GM23248 (cell line): Measurements from ENCODE around the gene DCLRE1B. TPM values are rescaled to one million over a fixed set of nuclear protein-coding genes. Genes with fewer than 3 reads are reported as not detected.
A peak's percentile ranks its signal among the peaks of the same experiment; 100 is the strongest.

Experiments
- DNase-seq: peaks from one replicate; pipeline ENCODE4 v3.0.0-alpha.2; 2015
- H2AFZ ChIP-seq: fragments of 200-600 bp; sonication (generic); 2 replicates; pipeline ENCODE4 v1.6.1; 2016; ENCODE audit warnings: antibody characterized with exemption
- H3F3A ChIP-seq: fragments of 200-600 bp; sonication (generic); 2 replicates; pipeline ENCODE4 v1.6.1; 2016; ENCODE audit warnings: mild to moderate bottlenecking, antibody characterized with exemption, mixed run types; ENCODE audit not compliant: insufficient read depth
- H3K27ac ChIP-seq: fragments of 200-600 bp; sonication (generic); 2 replicates; pipeline ENCODE4 v1.5.1; 2016; ENCODE audit warnings: mild to moderate bottlenecking
- H3K27me3 ChIP-seq: fragments of 200-600 bp; sonication (generic); replicated peaks from 2 replicates; pipeline ENCODE4 v1.6.1; 2016; ENCODE audit warnings: mild to moderate bottlenecking; ENCODE audit not compliant: insufficient read depth
- H3K36me3 ChIP-seq: fragments of 200-600 bp; sonication (generic); 2 replicates; pipeline ENCODE4 v1.6.1; 2016; ENCODE audit warnings: low read depth, mild to moderate bottlenecking
- H3K4me1 ChIP-seq: fragments of 200-600 bp; sonication (generic); 2 replicates; pipeline ENCODE4 v1.6.1; 2016; ENCODE audit warnings: mild to moderate bottlenecking; ENCODE audit not compliant: insufficient read depth
- H3K4me2 ChIP-seq: fragments of 200-600 bp; sonication (generic); one replicate; pipeline ENCODE4 v1.6.1; 2016; ENCODE audit warnings: mild to moderate bottlenecking; ENCODE audit not compliant: unreplicated experiment
- H3K4me3 ChIP-seq: fragments of 200-600 bp; sonication (generic); 2 replicates; pipeline ENCODE4 v1.5.1; 2016; ENCODE audit warnings: mild to moderate bottlenecking
- H3K79me2 ChIP-seq: fragments of 200-600 bp; sonication (generic); 2 replicates; pipeline ENCODE4 v1.6.1; 2016; ENCODE audit warnings: mild to moderate bottlenecking; ENCODE audit not compliant: insufficient read depth
- H3K9ac ChIP-seq: fragments of 200-600 bp; sonication (generic); 2 replicates; pipeline ENCODE4 v1.6.1; 2016; ENCODE audit warnings: mild to moderate bottlenecking
- H3K9me2 ChIP-seq: fragments of 200-600 bp; sonication (generic); 2 replicates; pipeline ENCODE4 v1.6.1; 2016; ENCODE audit warnings: mixed run types, mild to moderate bottlenecking, moderate library complexity; ENCODE audit not compliant: insufficient read depth
- H3K9me3 ChIP-seq: fragments of 200-600 bp; sonication (generic); one replicate; pipeline ENCODE4 v1.6.1; 2017; ENCODE audit warnings: low read depth
- H4K20me1 ChIP-seq: fragments of 200-600 bp; sonication (generic); 2 replicates; pipeline ENCODE4 v1.6.0; 2016; ENCODE audit not compliant: insufficient read depth
- EZH2 ChIP-seq: fragments of 200-600 bp; sonication (generic); IDR thresholded peaks from 2 replicates; pipeline ENCODE4 v1.6.1; 2018; ENCODE audit warnings: antibody characterized with exemption, mild to moderate bottlenecking; ENCODE audit not compliant: insufficient read depth, poor library complexity, severe bottlenecking
- EZH2phosphoT487 ChIP-seq: fragments of 200-600 bp; sonication (generic); IDR thresholded peaks from 2 replicates; pipeline ENCODE4 v1.6.1; 2018; ENCODE audit warnings: antibody characterized with exemption, moderate library complexity, mild to moderate bottlenecking, low read depth; ENCODE audit not compliant: insufficient read depth
- WGBS, 2 experiments: methylation state at CpG; one replicate each; pipeline ENCODE4 v1.1.6; 2015 to 2017; ENCODE audit warnings: low lambda C conversion rate in 2 of 2, low coverage in 1 of 2; ENCODE audit errors: missing lambda C conversion rate in 2 of 2; 5-methylcytosine and 5-hydroxymethylcytosine counted together
- in situ Hi-C: fragments of 300-500 bp; cut with MboI; formaldehyde crosslinking; loops from 2 replicates; pipeline ENCODE4 v1.15.0; 2020
- polyA plus RNA-seq: library from polyadenylated mRNA; unstranded; fragments of >200 nt; fragmentation: Nextera tagmentation; extraction: Ambion mirVana; gene quantifications from 2 replicates; pipeline ENCODE4 v1.2.1, GENCODE V29; 2016
- total RNA-seq: library from RNA; depleted of rRNA; stranded (reverse); fragments of >200 nt; shearing (Covaris generic); gene quantifications from 2 replicates; pipeline ENCODE4 v1.2.3, GENCODE V29; 2014

DCLRE1B gene
- total and polyA plus RNA-seq, 2 experiments from 2014 or later: 6.5 to 6.9 TPM

GRCh38 chr1:113943028-113943811 is 38.1 kb downstream of the DCLRE1B start:
- no peak overlapping the region for H3K9ac ChIP-seq
- H2AFZ ChIP-seq: no peak overlapping the region
- H3K4me1 ChIP-seq: no peaks in the 10 kb centered on the region
- H3K27ac ChIP-seq: peak overlapping the region; percentile 4; the same call in 1 of the 2 replicates
- no peaks in the 10 kb centered on the region for H4K20me1 ChIP-seq
- TF ChIP-seq EZH2 (no peak), EZH2phosphoT487 (no peak)
- 0 out of 2 replicates have a peak, but pooled peaks cover 11% of the 10 kb centered on the region for H3F3A ChIP-seq
- no peaks in the 10 kb centered on the region for H3K9me2 ChIP-seq
- peaks cover 19% of the 10 kb centered on the region for H3K36me3 ChIP-seq
- in situ Hi-C loops: loop anchor here (25.0 kb wide), 1 partner anchor 806 kb away; no protein-coding TSS in a partner anchor
- no peak overlapping the region for H3K4me3 ChIP-seq
- no peaks in the 10 kb centered on the region for H3K9me3 ChIP-seq
- H3K4me2 ChIP-seq: no peak overlapping the region
- H3K27me3 ChIP-seq: no peaks in the 10 kb centered on the region
- H3K79me2 ChIP-seq: peaks cover 98% of the 10 kb centered on the region
- DNase-seq: peak; percentile 39

DNA sequence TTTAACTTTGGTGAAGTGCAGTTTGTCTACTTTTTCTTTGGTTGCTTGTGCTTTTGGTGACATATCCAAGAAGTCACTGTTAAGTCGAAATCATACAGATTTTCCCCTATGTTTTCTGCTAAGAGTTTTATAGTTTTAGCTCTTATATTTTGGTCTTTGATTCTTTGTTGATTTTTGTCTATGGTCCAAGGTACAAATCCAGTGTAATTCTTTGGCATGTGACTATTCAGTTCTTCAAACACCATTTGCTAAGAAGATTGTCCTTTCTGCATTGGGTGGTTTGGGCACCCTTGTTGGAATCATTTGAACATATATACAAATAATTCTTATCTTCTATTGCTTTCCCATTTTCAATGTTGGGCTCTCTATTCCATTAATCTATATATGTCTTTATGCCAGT is 40.2 kb downstream of the DCLRE1B start:
- Histone ChIP-seq H3K4me1 (no peaks in the 10 kb centered on the region), H3K79me2 (peaks cover 98% of the 10 kb centered on the region), H3K4me3 (no peak overlapping the region), H4K20me1 (no peaks in the 10 kb centered on the region), H3K27ac (no peak overlapping the region), H3K36me3 (peaks cover 19% of the 10 kb centered on the region), H3K27me3 (no peaks in the 10 kb centered on the region), H3K9me2 (no peaks in the 10 kb centered on the region), H2AFZ (no peak overlapping the region), H3F3A (0 out of 2 replicates have a peak, but pooled peaks cover 11% of the 10 kb centered on the region), H3K4me2 (no peak overlapping the region), H3K9ac (no peak overlapping the region), H3K9me3 (no peaks in the 10 kb centered on the region)
- 100% methylated on average over 1 of the region's 1 CpG for WGBS, 2 experiments
- DNase-seq: no peak
- in situ Hi-C loops: loop anchor here (25.0 kb wide), 1 partner anchor 808 kb away; no protein-coding TSS in a partner anchor
- TF ChIP-seq EZH2phosphoT487 (no peak), EZH2 (no peak)

DNA sequence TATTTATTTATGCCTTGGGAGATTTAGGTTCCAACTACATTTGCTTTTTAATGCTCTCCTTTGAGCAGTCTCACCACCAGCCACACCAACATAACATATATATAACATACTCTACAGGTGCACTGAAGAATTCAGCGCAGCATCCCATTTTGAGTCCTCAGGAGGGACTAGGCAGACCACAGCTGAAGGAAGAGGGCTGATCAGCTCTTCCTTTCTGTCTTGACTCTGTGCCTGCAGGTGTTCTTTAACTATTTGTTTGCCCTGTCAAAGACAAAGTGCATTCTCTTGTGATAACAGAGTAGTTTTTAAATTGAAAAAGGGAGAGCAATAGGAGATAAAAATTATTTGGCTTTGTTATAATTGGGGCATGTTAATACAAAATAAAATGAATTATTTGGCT is 41.0 kb downstream of the DCLRE1B start:
- no peak for DNase-seq
- no peak overlapping the region for H3K4me2 ChIP-seq
- 95 to 100% methylated on average over 1 of the region's 1 CpG for WGBS, 2 experiments
- no peak overlapping the region for H3K27ac ChIP-seq
- TF ChIP-seq EZH2phosphoT487: no peak
- TF ChIP-seq EZH2: no peak
- in situ Hi-C loops: loop anchor here (25.0 kb wide), 1 partner anchor 809 kb away; no protein-coding TSS in a partner anchor
- H2AFZ ChIP-seq: no peak overlapping the region
- no peaks in the 10 kb centered on the region for H3K9me2 ChIP-seq
- peaks cover 99% of the 10 kb centered on the region for H3K79me2 ChIP-seq
- H3K4me1 ChIP-seq: no peaks in the 10 kb centered on the region
- H3K4me3 ChIP-seq: no peak overlapping the region
- 0 out of 2 replicates have a peak, but pooled peaks cover 11% of the 10 kb centered on the region for H3F3A ChIP-seq
- H3K36me3 ChIP-seq: peaks cover 17% of the 10 kb centered on the region
- H3K9me3 ChIP-seq: no peaks in the 10 kb centered on the region
- no peaks in the 10 kb centered on the region for H4K20me1 ChIP-seq
- no peak overlapping the region for H3K9ac ChIP-seq
- H3K27me3 ChIP-seq: no peaks in the 10 kb centered on the region

DNA sequence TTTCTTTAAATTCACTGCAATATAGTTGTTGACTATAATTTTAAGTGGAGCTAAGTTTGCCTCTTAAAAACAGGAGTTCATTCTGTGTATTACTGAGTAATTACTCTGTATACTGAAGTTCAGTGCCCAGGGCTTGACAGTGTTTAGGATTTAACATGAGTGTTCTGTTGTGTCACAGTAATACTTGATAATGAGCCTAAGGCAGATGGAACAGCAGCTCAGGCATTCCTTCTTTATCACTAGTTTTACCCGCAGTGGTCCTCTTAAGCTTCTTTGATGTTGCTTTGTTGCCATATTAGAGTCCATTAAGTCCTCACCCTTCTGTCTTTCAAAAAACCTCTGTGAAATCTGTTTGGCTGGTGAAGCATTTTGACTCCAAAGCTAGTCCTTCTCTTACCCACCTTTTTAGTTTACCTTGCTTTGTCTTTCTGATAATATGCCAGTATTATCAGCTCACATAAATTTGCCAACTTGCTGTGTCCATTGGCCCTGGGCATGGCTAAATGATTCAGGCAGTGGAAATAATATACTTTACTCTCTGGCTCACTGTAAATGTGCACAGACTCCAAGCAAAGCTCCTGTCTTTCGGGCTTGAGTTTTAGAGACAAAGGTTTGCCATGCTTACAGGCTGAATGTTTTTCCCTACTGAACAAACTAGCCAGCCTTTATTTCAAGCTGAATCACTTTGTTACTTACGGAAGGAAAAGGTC is 41.7 kb downstream of the DCLRE1B start:
- Histone ChIP-seq H3K79me2 (peaks cover 100% of the 10 kb centered on the region), H3K4me3 (no peak overlapping the region), H4K20me1 (no peaks in the 10 kb centered on the region), H3K9me2 (no peaks in the 10 kb centered on the region), H3F3A (0 out of 2 replicates have a peak, but pooled peaks cover 11% of the 10 kb centered on the region), H3K9ac (no peak overlapping the region), H3K9me3 (no peaks in the 10 kb centered on the region), H2AFZ (no peak overlapping the region), H3K27me3 (no peaks in the 10 kb centered on the region), H3K4me1 (no peaks in the 10 kb centered on the region), H3K4me2 (no peak overlapping the region), H3K27ac (no peak overlapping the region), H3K36me3 (peaks cover 14% of the 10 kb centered on the region)
- in situ Hi-C loops: loop anchor here (25.0 kb wide), 1 partner anchor 810 kb away; no protein-coding TSS in a partner anchor
- DNase-seq: no peak
- WGBS, 2 experiments: 89 to 100% methylated on average over 3 of the region's 3 CpGs
- no peak for TF ChIP-seq EZH2phosphoT487
- no peak for TF ChIP-seq EZH2
